Measurements from ENCODE around the gene RBM34.

Gene RBM34

GRCh38 chr1:235151033-235151432 is 10.0 kb downstream of the RBM34 start:
- DNase-seq, result no peak

GRCh38 chr1:235149824-235150223 is 11.2 kb downstream of the RBM34 start:
- no peak for DNase-seq

DNA sequence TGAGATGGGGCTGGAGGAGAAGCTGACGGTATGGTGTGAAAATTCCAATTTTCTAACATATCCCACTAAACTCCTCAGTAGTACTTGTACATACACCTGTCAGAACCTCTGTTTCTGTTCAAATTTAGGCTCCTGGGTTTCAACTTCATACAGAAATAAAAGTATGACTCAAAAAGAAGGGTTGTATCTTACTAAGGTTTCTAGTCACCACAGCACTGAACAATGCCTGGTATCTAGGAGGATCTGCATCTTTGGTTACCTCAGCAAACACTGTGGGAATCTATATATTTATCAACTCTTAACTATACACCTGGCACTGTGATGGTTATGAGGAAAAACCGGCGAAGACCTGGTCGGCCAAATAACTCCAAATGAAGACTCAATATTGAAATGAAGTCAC is 13.8 kb downstream of the RBM34 start:
- DNase-seq, result no peak

GRCh38 chr1:235145639-235146038 is 15.4 kb downstream of the RBM34 start:
- no peak for DNase-seq

DNA sequence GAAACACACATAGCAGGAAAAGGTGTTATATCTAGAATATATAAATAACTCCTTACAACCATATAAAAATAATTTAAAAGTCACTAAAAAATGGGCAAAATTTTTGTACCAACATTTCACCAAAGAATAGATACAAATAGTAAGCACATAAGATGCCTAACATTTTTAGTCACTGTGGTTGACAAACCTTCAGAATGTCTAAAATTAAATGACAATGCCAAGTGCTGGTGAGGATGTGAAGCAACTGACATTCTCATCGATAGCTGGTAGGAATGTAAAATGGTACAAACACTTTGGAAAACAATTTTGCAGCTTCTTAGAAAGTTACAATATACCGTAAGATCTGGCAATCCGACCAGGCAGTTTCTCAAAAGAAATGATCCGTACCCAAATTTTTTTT is 18.1 kb downstream of the RBM34 start:
- DNase-seq, result no peak

GRCh38 chr1:235139315-235139714 is 21.7 kb downstream of the RBM34 start:
- DNase-seq, result no peak

- peak; percentile 29 to 34 for DNase-seq
Observed at GRCh38 chr1:235138821-235139220, 22.2 kb downstream of the RBM34 start.

- no peak for DNase-seq
Observed at GRCh38 chr1:235136111-235136510, 24.9 kb downstream of the RBM34 start.

GRCh38 chr1:235134171-235134570 is 26.9 kb downstream of the RBM34 start:
- no peak for DNase-seq

DNA sequence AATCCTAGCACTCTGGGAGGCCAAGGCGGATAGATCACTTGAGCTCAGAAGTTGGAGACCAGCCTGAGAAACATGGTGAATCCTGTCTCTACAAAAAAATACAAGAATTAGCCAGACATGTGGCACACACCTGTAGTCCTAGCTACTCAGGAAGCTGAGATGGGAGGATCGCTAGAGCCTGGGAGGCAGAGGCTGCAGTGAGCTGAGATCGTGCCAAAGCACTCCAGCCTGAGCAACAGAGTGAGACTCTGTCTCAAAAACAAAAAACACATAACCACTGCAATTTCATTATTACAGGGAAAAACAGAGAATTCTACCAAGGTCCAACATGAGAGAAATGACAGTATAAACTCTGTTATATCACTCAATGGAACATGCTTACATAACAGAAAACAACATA is 28.0 kb downstream of the RBM34 start:
- no peak for DNase-seq

GRCh38 chr1:235131961-235132360 is 29.1 kb downstream of the RBM34 start:
- DNase-seq, result no peak

DNA sequence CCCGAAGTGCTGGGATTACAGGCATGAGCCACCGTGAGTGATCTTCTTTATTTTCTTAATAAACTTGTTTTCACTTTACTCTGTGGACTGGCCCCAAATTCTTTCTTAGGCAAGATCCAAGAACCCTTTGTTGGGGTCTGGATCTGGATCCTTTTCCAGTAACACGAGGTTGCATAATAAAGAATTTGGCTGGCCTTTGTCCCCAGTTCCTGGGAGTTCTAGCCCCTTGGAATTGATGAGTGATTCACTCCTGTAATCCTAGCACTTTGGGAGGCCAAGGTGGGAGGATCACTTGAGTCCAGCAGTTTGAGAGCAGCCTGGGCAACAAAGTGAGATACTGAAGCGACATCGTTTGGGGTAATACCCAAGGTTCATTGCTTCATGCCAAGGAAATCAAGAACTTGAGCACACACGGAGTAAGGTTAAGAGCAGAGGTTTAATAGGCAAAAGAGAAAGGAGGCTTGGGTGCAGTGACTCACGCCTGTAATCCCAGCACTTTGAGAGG is 30.2 kb downstream of the RBM34 start:
- DNase-seq, result no peak

DNA sequence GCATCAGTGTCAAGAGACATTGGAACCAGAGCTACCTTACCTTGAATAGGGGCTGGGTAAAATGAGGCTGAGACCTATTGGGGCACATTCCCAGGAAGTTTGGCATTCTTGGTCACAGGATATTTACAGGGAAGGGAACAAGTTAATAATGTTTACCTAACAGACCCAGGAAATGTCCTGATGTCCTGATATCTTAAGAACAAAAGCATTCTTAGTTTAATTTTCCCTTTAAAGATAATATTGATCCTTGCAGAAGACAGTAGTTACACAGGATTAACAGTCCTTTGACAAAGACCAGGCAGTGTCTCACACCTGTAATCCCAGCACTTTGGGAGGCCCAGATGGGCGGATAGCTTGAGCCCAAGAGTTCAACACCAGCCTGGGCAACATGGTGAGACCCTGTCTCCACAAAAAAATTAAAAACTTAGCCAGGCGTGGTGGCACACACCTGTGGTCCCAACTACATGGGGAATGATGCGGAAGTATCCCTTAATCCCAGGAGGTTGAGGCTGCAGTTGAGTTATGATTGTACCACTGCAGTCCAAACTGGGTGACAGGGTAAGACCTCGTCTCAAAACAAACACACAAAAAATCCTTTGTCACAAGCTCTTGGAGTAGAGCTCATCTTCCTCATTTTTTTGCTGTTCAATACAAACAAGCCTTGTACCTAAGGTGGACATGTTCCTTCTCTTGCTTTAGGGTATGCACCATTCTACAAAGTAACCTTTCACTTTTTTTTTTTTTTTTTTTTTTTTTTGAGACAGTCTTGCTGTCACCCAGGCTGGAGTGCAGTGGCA is 31.1 kb downstream of the RBM34 start:
- DNase-seq, result no peak

DNA sequence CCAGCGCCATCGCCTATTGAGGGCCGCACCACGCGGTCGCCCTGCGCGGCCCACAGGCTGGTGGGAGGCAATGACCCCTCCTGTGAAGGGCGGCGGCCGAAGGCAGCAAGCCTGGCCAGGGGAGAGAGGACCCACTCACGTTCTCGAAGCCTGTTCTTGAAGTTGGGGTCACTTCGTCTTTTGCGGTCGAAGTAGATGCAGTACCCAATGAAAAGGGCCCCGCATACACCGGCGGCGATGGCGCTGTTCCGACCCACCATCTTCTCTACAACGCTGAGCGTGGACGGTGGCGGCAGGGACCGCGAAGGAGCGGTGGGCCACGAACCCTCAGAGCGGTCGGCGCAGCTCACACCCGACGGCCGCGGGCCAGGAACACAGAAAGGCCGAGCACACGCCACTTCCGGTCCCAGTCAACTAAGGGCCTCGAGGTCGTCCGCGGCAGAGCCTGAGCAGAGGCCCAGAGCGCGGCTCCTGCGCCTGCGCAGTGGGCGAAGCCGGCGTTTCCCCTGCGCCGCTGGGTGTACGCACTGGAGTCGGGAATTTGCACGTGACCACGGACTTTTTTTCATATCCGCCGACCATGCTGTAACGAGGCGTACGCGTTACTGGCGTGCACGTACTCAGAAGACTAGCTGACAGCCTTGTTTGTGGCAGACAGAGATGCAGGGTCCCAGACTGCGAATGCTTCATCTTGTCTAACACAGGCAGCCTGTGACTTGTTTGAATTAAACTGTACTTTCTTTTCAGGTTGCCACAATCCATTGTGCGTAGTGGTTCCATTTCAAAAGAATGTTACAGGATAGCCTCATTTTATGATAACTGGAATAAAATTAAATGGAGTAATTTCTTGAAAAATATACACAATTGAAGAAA is 32.4 kb downstream of the RBM34 start, which contains the start of gene TOMM20:
Gene TOMM20, minus strand, starts transcription at position 382 of the 873 bp plus-strand sequence. Its CDS starts 122 bp downstream, at position 260.
- DNase-seq, result peak; percentile 92 to 95

DNA sequence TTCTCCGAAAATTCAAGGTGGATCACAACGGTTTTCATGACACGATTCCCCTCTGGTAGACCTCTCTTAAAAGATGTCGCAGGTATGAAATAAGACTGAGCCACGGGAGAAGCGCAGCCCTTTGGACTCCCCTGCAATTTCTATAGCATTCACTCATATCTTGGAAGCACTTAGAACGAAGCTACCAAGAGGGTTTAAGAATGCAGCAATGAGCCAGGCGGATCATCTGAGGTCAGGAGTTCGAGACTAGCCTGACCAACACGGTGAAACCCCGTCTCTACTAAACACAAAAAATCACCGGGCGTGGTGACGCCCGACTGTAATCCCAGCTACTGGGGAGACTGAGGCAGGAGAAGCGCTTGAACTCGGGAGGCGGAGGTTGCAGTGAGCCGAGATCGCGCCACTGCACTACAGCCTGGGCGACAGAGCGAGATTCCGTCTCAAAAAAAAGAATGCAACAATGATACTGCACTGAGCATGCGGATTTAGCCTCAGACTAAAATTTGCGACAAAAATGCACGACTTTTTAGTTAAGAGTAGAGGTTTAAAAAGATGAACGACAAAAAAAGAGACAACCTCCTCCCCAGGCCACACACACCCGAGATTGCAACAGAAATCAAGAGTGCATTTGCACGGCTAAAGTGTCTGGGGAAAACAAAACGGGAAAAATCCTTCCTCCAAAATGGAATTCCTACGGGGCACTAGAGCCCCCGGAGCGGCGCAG is 33.2 kb downstream of the RBM34 start:
- DNase-seq, result peak; percentile 20 to 41

DNA sequence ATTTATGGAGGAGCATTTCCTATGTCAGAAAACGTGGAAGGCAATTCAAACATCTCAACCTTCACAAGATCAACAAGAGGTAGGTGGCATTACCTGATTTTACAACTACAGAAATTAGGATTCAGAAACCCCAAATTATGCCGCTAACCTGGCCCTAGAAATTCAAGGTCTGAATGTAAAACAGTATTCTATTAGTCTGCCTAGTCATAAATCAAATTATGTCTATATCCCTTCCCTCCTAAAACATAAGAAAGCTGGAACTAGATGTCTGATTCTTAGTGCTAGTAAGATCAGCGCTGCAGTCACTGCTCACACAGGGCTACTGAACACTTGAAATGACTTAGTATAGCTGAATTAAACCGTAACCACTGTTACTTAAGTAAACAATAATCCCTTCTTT is 33.8 kb downstream of the RBM34 start:
- DNase-seq, result no peak

DNA sequence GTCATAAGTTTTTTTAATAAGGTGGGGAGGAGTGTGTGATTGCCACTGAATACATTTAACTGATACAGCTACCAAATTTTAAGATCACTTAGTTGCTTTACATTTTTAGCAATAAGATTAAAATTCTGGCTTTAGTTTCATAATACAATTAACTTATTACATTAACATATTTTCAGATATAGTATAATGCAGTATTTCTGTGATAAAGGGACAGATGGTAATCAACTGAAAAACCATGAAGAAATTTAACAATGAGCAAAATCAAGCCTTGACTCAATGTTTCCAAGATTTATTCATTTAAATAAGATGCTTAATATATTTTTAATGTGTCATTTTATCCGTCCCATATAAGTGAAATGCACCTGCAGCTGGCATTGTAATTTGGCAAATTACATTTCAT is 36.4 kb downstream of the RBM34 start:
- no peak for DNase-seq

DNA sequence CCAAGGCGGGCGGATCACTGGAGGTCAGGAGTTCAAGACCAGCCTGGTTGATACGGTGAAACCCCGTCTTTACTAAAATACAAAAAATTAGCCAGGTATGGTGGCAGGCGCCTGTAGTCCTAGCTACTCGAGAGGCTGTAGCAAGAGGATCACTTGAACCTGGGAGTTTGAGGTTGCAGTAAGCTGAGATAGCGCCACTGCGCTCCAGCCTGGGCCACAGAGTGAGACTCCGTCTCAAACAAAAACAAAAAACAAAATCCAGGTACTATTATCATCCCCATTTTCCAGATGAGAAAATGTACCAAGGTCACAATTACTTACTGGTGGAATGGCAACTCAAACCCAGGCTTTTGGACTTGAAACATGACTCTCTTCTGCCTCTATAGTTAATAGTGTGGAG is 36.9 kb downstream of the RBM34 start:
- DNase-seq, result no peak

- no peak for DNase-seq
Observed at GRCh38 chr1:235122348-235122747, 38.7 kb downstream of the RBM34 start.

- no peak for DNase-seq
Observed at GRCh38 chr1:235113183-235113917, 47.7 kb downstream of the RBM34 start.

GRCh38 chr1:235112297-235113182 is 48.5 kb downstream of the RBM34 start:
- no peak for DNase-seq
